ENCODE results near the gene PKN3. TPM values are rescaled to one million over a fixed set of nuclear protein-coding genes. Genes with fewer than 3 reads are reported as not detected.

PKN3 gene
- total RNA-seq, 1 donor from 2014 or later = 16.5 TPM

DNA sequence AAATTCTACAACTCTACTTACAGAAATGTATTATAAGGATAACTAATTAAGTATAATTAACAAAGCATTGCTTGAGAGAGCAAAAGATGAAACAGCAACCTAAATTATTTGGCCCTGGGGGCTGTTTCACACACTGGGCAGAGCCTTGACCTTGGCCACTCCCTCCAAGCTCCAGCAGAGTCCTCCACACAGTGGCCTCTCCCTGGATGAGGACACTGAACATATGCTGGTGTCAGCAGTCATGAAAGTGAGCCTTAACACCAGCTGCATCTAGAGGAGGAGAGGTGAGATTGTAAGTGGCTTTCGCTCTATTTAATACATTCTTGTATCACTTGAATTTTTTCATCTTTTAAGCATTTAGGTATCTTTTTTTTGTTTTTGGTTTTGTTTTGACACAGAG, 44.9 kb downstream of the PKN3 start:
- TF ChIP-seq, protein P1, sequence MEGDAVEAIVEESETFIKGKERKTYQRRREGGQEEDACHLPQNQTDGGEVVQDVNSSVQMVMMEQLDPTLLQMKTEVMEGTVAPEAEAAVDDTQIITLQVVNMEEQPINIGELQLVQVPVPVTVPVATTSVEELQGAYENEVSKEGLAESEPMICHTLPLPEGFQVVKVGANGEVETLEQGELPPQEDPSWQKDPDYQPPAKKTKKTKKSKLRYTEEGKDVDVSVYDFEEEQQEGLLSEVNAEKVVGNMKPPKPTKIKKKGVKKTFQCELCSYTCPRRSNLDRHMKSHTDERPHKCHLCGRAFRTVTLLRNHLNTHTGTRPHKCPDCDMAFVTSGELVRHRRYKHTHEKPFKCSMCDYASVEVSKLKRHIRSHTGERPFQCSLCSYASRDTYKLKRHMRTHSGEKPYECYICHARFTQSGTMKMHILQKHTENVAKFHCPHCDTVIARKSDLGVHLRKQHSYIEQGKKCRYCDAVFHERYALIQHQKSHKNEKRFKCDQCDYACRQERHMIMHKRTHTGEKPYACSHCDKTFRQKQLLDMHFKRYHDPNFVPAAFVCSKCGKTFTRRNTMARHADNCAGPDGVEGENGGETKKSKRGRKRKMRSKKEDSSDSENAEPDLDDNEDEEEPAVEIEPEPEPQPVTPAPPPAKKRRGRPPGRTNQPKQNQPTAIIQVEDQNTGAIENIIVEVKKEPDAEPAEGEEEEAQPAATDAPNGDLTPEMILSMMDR (conservative IDR thresholded peaks at IDR 0.05; ENCODE audit: low read depth, low read length) = no peak
- H3K4me3 ChIP-seq (ENCODE audit: low read depth, low read length) = no peak overlapping the region

DNA sequence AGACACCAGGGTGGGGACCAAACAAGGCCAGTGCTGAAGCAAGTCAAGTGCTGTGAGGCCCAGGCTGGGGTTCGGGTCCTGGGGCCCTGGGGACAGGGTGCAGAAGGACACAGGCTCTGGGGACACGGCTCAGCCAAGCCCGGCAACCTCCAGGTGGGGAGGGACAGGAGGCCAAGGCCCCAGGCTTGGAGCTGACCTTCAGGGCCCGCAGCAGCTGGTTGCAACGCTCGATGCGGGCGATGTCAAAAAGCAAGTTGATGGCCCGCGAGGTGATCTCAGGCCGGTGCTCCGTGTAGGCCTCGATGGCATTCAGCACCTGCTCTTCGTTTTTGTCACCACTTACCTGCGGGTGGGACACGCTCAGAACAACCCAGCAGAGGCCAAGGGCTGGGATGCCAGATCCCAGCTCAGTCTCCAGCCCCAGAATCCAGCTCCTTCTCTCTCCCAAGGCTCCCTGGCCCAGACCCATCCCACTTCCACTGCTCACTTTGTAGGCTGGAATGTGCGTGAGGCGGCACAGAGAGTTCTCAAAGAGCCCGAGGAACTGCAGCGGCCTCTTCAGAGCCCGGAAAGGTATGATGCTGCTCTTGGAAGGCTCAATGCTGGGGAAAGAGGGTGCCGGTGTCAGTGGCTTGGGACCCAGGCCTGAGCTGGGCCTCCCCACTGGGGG, 48.8 kb downstream of the PKN3 start:
- H3K4me3 ChIP-seq (ENCODE audit: low read depth, low read length) = no peak overlapping the region
- TF ChIP-seq, protein P1 (conservative IDR thresholded peaks at IDR 0.05; ENCODE audit: low read depth, low read length) = no peak
- DNase-seq (ENCODE audit: low read depth) = no peak

More for the DNA sequence above, 44.9 kb downstream of the PKN3 start:
- no peak for DNase-seq (ENCODE audit: low read depth)

DNA sequence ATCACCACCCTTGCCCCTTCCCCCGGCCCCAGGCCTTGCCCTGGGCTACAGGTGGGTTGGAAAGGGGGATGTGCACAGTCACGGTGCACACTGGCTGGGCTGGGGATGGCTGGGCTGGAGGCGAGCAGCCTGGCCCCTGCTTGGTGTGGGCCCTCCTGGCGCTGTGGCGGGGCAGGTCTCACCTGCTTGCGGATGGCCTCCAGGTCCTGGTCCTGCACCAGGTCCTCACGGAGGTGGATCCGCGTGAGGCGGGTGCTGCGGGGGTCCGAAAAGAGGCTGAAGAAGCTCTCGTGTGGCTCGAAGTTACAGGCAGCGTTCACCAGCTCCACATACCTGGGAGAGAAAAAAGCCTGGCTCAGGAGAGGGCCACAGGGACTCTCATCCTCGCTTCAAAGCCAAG, 51.3 kb downstream of the PKN3 start:
- H3K4me3 ChIP-seq (ENCODE audit: low read depth, low read length) = no peak overlapping the region
- TF ChIP-seq, protein P1 (conservative IDR thresholded peaks at IDR 0.05; ENCODE audit: low read depth, low read length) = no peak
- no peak for DNase-seq (ENCODE audit: low read depth)

DNA sequence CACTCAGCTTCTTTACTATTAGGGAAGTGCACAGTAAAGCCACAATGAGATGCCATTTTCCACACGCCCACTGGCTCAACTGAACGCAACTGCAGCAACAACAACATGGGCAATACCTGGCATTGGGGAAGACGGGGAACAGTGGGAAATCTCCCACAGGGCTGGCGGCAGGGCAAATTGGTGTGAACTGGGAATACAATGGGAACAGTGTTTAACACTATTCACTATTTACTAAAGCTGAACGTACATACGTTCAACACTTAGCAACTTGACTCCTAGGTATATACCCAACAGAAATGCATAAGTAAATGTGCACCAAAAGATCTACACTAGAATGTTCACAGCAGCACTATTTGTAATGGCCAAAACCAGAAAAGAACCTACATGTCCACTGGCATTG, 55.3 kb downstream of the PKN3 start:
- no peak for DNase-seq (ENCODE audit: low read depth)
- TF ChIP-seq, protein P1 (conservative IDR thresholded peaks at IDR 0.05; ENCODE audit: low read depth, low read length) = no peak
- no peak overlapping the region for H3K4me3 ChIP-seq (ENCODE audit: low read depth, low read length)

DNA sequence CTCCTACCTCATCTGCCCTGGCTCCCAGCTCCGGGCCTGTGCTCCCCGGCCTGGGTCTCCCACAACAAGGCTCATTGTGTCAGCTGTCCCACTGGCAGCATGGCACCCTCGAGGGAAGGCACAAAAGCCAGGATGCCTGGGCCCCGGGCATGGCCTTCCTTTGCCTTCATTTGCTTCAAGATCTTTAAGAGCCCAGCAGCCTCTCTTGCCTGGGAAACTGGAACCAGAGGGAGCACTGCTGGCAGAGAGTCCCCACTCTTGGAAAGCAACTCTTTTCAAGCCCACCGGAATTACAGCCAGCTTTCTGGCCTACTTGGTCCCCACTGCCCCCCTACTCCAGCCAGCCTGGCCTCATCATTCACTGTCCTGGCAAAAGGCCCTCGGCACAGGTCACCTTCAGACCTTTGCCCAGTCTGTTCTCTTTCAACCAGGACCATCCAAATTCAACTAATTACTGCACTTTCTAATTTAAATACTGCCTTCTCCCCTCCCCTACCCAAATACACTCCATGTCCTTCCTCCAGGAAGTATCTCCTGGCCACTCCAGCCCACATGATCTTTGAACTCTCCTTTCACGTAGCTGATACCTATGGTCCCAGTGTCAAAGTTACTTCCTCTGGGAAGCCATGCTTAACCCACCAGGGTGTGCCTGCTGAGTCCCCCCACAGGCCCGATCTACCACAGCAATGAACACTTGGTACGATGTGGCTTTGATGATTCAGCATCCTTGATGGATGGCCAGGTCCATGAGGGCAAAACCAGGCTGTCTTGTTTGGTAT, 60.6 kb downstream of the PKN3 start:
- no peak for DNase-seq (ENCODE audit: low read depth)
- TF ChIP-seq, protein P1 (conservative IDR thresholded peaks at IDR 0.05; ENCODE audit: low read depth, low read length) = no peak
- H3K4me3 ChIP-seq (ENCODE audit: low read depth, low read length) = no peak overlapping the region

DNA sequence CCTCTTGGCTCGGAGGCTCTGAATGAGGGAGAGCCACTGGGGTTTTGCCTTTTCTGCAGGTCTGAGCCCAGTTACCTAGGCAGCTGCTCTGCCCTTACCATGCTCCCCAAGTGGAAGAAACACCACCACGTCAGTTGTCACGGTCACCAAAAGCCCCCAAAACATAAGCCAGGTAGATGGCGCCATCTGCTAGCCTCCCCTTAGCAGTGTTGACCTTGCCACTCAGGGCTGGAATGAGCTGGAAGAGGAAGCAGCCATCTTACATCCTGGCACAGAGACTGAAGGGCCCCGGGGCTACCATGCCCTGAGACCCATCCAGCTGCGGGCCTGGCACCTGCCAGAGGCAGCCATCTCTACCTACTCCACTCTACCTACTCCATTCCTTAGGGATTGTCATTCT, 62.1 kb downstream of the PKN3 start:
- no peak for DNase-seq (ENCODE audit: low read depth)

More for the DNA sequence above, 62.1 kb downstream of the PKN3 start:
- TF ChIP-seq, protein P1 (conservative IDR thresholded peaks at IDR 0.05; ENCODE audit: low read depth, low read length) = no peak
- H3K4me3 ChIP-seq (ENCODE audit: low read depth, low read length) = no peak overlapping the region

All from epithelial cell of proximal tubule (primary cell).